HG03460 (cell line): ENCODE data around the gene HEATR5A.

Experiments used
- ATAC-seq: cut with Tn5 transposase; IDR thresholded peaks from one replicate; pipeline ENCODE4 v1.9.1; 2021; ENCODE audit not compliant: unreplicated experiment

Gene HEATR5A

GRCh38 chr14:31428011-31428410 lies 7.7 kb upstream of the HEATR5A start:
- ATAC-seq, result no peak

- ATAC-seq, result no peak
Measured at GRCh38 chr14:31426663-31427062, 6.3 kb upstream of the HEATR5A start.

- no peak for ATAC-seq
Measured at GRCh38 chr14:31425905-31426304, 5.6 kb upstream of the HEATR5A start.

GRCh38 chr14:31421200-31421599 lies 850 bp upstream of the HEATR5A start:
- ATAC-seq, result no peak

DNA sequence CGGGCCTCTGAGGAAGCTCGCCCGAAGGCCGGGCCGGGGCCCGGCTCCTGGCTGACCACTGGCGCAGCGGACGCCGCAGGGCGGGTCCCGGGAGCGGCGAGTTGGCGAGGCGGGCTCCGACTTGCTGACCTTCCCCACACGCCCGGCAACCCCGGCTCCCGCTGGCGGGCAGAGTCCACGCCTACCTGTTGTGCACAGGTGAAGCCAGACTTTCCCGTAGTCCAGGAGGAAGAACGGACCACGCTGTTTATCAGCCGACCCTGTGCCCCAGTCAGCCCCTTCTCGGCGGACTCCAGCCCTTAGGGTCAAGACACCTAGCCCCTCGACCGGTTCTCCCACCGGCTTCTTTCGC lies 407 bp downstream of the HEATR5A start:
- peak; percentile 30 for ATAC-seq

DNA sequence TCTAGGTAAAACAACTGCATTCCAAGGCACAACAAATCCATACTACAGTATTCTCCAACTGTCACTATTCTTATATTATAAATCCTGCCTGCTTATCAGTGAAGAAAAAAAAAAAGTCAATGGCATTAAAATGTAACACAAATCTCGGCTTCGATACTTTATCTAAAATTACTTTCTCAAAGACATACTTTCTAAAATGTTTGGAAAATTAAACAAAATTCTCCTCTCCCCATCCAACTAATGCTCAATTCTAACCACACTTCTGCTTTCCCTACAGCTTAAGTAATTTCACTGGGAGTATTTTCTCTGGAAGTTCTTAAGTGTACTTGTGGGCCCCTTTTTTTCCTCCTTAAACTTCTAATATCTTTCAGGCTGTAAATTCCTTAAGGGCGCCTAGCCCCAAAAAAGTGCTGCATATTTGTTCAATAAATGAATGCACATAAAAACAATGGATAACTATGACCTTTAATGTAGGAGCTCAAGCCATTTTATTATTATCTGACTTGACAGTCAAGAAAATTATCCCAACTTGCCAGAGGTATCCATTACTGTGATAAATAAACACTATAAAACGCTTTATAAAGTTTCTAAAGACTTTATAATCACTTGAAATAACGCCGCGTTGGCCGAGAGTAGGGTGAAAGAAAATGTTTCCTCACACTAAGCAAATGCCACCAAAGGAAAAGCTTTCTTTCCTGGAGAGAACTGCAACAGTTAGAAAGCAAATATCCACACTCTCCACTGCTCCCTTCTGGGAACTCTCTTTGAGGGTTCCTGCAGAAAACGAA lies 977 bp downstream of the HEATR5A start:
- no peak for ATAC-seq

GRCh38 chr14:31418440-31418839 lies 1.9 kb downstream of the HEATR5A start:
- no peak for ATAC-seq

GRCh38 chr14:31414190-31414833 lies 6.0 kb downstream of the HEATR5A start:
- no peak for ATAC-seq

- no peak for ATAC-seq
Measured at GRCh38 chr14:31411218-31411727, 9.1 kb downstream of the HEATR5A start.

- no peak for ATAC-seq
Measured at GRCh38 chr14:31410048-31410650, 10.2 kb downstream of the HEATR5A start.

DNA sequence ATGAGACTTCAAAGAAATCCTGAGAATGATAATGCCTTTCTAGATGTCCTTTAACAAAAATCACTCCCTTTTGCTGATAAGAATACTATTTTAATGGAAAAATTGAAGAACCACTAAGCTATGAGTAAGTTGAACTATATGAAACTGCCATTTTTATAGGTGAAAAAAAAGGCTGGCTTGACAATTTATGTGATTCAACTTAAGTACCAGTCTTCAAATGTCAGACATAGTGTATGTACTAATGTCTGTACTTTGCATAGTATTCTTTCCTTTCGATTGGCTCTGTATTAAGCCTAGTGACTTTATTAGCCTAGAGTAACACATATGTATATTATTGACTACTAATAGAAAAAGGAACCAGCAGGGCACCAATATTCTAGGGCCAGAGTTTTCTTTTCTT lies 11.9 kb downstream of the HEATR5A start:
- ATAC-seq, result no peak

DNA sequence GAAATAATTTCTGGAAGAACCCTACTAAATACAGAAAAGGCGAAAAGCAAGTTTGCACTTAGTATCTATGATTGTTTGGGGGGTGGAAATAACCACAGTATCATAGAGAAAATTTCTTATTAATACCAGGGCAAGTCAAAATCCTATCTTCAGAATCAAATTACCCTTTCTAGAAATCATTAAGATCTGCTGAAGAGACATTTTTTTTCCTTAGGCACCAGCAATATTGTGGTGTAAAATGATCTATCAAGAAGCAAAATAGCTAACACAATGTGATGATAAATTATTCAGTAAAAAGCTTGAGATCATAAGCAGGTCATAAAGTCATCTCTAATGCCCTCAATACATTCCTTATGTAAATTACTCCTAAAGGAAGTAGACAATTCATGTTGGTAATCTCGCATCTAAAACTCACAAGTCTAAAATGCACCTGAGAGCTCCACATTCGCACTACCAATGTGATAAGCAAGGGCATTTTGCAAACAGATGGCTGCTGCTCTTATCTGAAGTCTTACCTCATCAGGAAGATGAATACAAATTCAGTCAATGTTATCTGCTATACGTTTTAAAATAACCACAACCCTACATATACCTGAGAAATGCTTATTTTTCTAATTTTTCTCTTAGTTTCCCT lies 14.6 kb downstream of the HEATR5A start:
- no peak for ATAC-seq

- ATAC-seq, result no peak
Measured at GRCh38 chr14:31405106-31405505, 15.2 kb downstream of the HEATR5A start.

- ATAC-seq, result no peak
Measured at GRCh38 chr14:31403707-31404106, 16.6 kb downstream of the HEATR5A start.

- no peak for ATAC-seq
Measured at GRCh38 chr14:31402764-31403439, 17.4 kb downstream of the HEATR5A start.

DNA sequence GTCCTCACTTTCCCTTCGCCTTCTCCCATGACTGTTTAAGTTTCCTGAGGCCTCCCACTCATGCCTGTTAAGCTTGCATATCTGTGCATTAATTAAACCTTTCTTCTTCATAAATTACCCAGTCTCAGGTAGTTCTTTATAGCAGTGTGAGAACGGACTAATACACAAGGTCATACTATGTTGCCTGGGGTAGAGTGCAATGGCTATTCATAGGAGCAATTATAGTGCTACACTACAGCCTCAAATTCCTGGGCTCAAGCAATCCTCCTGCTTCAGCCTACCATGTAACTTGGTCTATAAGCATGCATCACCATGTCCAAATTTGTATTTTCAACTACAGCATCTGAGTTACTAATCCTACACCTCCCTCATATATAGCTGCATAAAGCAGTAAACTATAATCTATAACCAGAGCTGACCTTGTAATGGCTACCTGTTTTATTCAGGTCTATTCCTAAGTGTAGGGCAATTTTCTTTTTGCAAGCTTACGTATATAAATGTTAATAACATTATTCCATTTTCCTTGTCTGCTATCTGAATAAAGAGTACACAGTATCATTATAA lies 18.9 kb downstream of the HEATR5A start:
- ATAC-seq, result no peak

- ATAC-seq, result no peak
Measured at GRCh38 chr14:31400031-31400638, 20.2 kb downstream of the HEATR5A start.

- ATAC-seq, result no peak
Measured at GRCh38 chr14:31395572-31396205, 24.7 kb downstream of the HEATR5A start.

- ATAC-seq, result no peak
Measured at GRCh38 chr14:31395119-31395518, 25.2 kb downstream of the HEATR5A start.

DNA sequence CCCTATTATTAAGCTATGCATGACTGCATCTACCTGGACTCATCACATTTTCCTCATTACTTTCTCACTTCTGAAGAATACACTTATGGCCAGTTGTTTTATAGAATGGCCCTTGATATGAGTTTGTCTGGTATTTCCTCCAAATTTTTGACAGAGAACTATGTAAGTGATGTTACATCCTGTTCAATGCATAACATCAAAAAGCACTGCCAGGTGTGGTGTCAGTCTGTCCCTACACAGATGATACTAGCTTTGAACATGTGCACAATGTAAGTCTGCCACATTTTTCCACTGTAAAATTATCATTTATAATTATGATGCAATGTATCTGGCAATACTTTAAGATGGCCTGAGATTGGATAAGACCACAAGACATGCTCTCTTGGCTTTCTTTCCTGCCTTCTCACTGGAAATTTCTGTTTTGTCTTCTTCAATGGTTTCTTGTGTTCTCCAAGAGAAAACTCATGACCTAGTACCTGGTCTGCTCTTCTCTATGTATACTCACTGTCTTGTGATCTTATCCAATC lies 28.3 kb downstream of the HEATR5A start:
- no peak for ATAC-seq
